Measurements from ENCODE around the gene PACSIN2.

DNA sequence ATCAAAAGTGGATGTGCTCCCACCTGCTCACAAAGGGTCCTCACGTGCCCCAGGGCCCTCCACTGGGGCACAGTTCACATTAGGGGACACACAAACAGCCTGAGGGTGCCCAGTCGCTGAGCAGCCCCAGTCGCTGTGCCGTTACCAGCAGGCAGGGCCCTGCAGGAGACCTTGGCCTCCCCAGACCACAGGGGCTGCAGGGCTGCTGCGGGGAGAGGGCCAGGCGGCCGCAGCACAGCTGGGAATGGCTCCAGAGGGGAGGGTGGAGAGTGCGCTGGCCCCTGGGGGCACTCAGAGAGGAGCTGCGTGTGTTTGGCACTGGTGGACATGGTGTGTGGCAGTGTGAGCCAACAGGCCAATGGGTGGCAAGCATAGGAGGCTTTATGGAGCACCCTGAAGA, 20.3 kb upstream of the PACSIN2 start:
- TF ChIP-seq, protein P1, sequence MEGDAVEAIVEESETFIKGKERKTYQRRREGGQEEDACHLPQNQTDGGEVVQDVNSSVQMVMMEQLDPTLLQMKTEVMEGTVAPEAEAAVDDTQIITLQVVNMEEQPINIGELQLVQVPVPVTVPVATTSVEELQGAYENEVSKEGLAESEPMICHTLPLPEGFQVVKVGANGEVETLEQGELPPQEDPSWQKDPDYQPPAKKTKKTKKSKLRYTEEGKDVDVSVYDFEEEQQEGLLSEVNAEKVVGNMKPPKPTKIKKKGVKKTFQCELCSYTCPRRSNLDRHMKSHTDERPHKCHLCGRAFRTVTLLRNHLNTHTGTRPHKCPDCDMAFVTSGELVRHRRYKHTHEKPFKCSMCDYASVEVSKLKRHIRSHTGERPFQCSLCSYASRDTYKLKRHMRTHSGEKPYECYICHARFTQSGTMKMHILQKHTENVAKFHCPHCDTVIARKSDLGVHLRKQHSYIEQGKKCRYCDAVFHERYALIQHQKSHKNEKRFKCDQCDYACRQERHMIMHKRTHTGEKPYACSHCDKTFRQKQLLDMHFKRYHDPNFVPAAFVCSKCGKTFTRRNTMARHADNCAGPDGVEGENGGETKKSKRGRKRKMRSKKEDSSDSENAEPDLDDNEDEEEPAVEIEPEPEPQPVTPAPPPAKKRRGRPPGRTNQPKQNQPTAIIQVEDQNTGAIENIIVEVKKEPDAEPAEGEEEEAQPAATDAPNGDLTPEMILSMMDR (IDR thresholded peaks at IDR 0.05): no peak
- no peak for TF ChIP-seq POLR2A (IDR thresholded peaks at IDR 0.05)

All from breast epithelium (tissue), 3 donors.